GM18517 (cell line): ENCODE measurements around the gene CTRB2.
"Not testable (repeated sequence)": the region's sequence is repeated elsewhere in the genome, so short reads cannot be mapped to it uniquely, and the experiment has no call there.

Experiments used
- ATAC-seq: cut with Tn5 transposase; IDR thresholded peaks from one replicate; pipeline ENCODE4 v1.9.1; 2021; ENCODE audit warnings: mild to moderate bottlenecking, moderate library complexity; ENCODE audit not compliant: unreplicated experiment

CTRB2 gene

GRCh38 chr16:75242436-75243078, 35.6 kb upstream of the CTRB2 start:
- ATAC-seq: not testable (repeated sequence)

GRCh38 chr16:75241955-75242354, 35.0 kb upstream of the CTRB2 start:
- ATAC-seq: no peak

- no peak for ATAC-seq
These were observed 34.5 kb upstream of the CTRB2 start for GRCh38 chr16:75241412-75241811.

GRCh38 chr16:75240633-75241032, 33.7 kb upstream of the CTRB2 start:
- not testable (repeated sequence) for ATAC-seq

- ATAC-seq: no peak
These were observed 32.7 kb upstream of the CTRB2 start for GRCh38 chr16:75239542-75240122.

- no peak for ATAC-seq
These were observed 32.0 kb upstream of the CTRB2 start for GRCh38 chr16:75238853-75239541.

- no peak for ATAC-seq
These were observed 31.3 kb upstream of the CTRB2 start for GRCh38 chr16:75238132-75238852.

- ATAC-seq: no peak
These were observed 30.6 kb upstream of the CTRB2 start for GRCh38 chr16:75237398-75238131.

GRCh38 chr16:75236736-75237397, 29.9 kb upstream of the CTRB2 start:
- no peak for ATAC-seq

GRCh38 chr16:75236232-75236631, 29.3 kb upstream of the CTRB2 start:
- ATAC-seq: no peak

GRCh38 chr16:75235721-75236193, 28.8 kb upstream of the CTRB2 start:
- no peak for ATAC-seq

GRCh38 chr16:75234856-75235696, 28.1 kb upstream of the CTRB2 start:
- no peak for ATAC-seq

GRCh38 chr16:75233611-75233938, 26.6 kb upstream of the CTRB2 start:
- ATAC-seq: no peak

- no peak for ATAC-seq
These were observed 24.6 kb upstream of the CTRB2 start for GRCh38 chr16:75231570-75231969.

- no peak for ATAC-seq
These were observed 23.6 kb upstream of the CTRB2 start for GRCh38 chr16:75230471-75231110.

- ATAC-seq: no peak
These were observed 22.4 kb upstream of the CTRB2 start for GRCh38 chr16:75229172-75230031.

- no peak for ATAC-seq
These were observed 21.4 kb upstream of the CTRB2 start for GRCh38 chr16:75228143-75228976.
